BE2C (cell line): ENCODE measurements around the gene HAUS3.
"Not testable (repeated sequence)": the region's sequence is repeated elsewhere in the genome, so short reads cannot be mapped to it uniquely, and the experiment has no call there.

Experiments
- DNase-seq: peaks from one replicate; pipeline ENCODE4 v3.0.0-alpha.2; 2020
- H3K27me3 ChIP-seq: fragments of 250-450 bp; sonication (Bioruptor Pico); 2 replicates; pipeline ENCODE4 v1.5.1; 2020; ENCODE audit warnings: mild to moderate bottlenecking
- H3K36me3 ChIP-seq: fragments of 250-450 bp; sonication (Bioruptor Pico); 2 replicates; pipeline ENCODE4 v1.5.1; 2020; ENCODE audit warnings: mild to moderate bottlenecking
- H3K4me1 ChIP-seq: fragments of 250-450 bp; sonication (Bioruptor Pico); 2 replicates; pipeline ENCODE4 v1.5.1; 2020
- H3K4me3 ChIP-seq: 2 replicates; pipeline ENCODE4 v1.5.1; 2011; ENCODE audit warnings: low read depth, low read length
- H3K9me3 ChIP-seq: fragments of 250-450 bp; sonication (Bioruptor Pico); 2 replicates; pipeline ENCODE4 v1.5.1; 2020
- CTCF ChIP-seq: IDR thresholded peaks from 2 replicates; pipeline ENCODE4 v1.5.1; 2012; ENCODE audit warnings: mild to moderate bottlenecking, low read depth, low read length

The HAUS3 gene

GRCh38 chr4:2219233-2219760, 22.6 kb downstream of the HAUS3 start:
- no peak for DNase-seq
- no peak for TF ChIP-seq CTCF

DNA sequence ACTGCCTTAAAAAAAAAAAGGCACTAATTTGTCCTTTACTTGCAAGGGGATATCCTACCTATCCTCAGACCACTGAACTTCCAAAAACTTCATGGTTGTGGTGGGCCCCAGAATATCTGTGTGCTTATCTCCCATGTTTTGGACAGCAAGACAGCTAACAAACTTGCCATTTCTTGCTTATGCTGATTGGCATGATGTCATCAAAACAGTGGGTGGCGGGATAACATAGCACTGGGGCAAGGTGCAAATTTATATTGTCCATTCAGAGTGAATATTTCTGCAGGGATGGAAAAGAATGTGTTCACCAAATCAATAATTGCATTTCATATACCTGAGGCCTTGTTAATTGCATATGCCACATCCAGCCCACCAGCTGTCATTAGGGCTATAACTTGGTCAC, 23.5 kb downstream of the HAUS3 start:
- Histone ChIP-seq H3K4me1 (no peaks in the 10 kb centered on the region), H3K27me3 (no peaks in the 10 kb centered on the region), H3K4me3 (no peak overlapping the region), H3K36me3 (peaks cover 4% of the 10 kb centered on the region; the same call in 1 of the 2 replicates), H3K9me3 (no peaks in the 10 kb centered on the region)
- TF ChIP-seq CTCF = no peak
- DNase-seq = no peak

More at GRCh38 chr4:2219233-2219760, 22.6 kb downstream of the HAUS3 start:
- H3K4me3 ChIP-seq = no peak overlapping the region
- peaks cover 5% of the 10 kb centered on the region; the same call in 1 of the 2 replicates for H3K36me3 ChIP-seq
- H3K4me1 ChIP-seq = no peaks in the 10 kb centered on the region
- H3K9me3 ChIP-seq = no peaks in the 10 kb centered on the region
- no peaks in the 10 kb centered on the region for H3K27me3 ChIP-seq

GRCh38 chr4:2217726-2218125, 24.2 kb downstream of the HAUS3 start:
- no peak for DNase-seq
- H3K4me3 ChIP-seq = no peak overlapping the region
- no peaks in the 10 kb centered on the region for H3K4me1 ChIP-seq
- TF ChIP-seq CTCF = no peak
- no peaks in the 10 kb centered on the region for H3K27me3 ChIP-seq
- no peaks in the 10 kb centered on the region for H3K9me3 ChIP-seq
- no peaks in the 10 kb centered on the region; the same call in 1 of the 2 replicates for H3K36me3 ChIP-seq

DNA sequence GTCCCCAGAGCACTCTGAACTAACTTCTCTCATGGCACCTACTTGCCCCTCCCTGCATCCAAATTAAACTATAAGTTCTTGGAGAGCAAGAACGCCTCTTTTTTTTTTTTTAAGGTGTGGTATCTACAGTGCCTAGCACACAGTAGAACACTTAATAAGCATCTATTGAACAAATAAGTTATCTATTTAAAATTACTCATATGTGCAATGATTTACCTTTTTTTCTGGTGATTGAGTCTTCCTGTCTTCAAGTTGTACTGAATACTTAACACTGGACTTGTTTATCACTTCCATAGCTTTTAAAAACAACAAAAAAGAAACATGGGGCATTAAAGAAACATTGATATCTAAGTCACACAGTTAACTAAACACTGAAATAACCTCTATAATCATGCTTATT, 29.1 kb downstream of the HAUS3 start:
- Histone ChIP-seq H3K9me3 (no peaks in the 10 kb centered on the region), H3K36me3 (no peaks in the 10 kb centered on the region), H3K4me1 (no peaks in the 10 kb centered on the region), H3K27me3 (no peaks in the 10 kb centered on the region), H3K4me3 (no peak overlapping the region)
- TF ChIP-seq CTCF = no peak
- DNase-seq = no peak

DNA sequence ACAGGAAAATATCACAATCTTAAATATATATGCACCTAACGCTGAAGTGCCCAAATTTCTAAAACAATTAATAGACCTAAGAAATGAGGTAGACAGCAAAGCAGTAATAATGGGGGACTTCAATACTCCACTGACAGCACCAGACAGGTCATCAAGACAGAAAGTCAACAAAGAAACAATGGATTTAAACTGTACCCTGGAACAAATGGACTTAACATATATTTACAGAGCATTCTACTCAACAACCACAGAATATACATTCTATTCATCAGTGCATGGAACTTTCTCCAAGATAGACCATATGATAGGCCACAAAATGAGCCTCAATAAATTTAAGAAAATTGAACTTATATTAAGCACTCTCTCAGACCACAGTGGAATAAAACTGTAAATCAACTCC, 39.1 kb downstream of the HAUS3 start:
- not testable (repeated sequence) for H3K27me3 ChIP-seq, H3K9me3 ChIP-seq, H3K36me3 ChIP-seq, DNase-seq, H3K4me3 ChIP-seq, H3K4me1 ChIP-seq

DNA sequence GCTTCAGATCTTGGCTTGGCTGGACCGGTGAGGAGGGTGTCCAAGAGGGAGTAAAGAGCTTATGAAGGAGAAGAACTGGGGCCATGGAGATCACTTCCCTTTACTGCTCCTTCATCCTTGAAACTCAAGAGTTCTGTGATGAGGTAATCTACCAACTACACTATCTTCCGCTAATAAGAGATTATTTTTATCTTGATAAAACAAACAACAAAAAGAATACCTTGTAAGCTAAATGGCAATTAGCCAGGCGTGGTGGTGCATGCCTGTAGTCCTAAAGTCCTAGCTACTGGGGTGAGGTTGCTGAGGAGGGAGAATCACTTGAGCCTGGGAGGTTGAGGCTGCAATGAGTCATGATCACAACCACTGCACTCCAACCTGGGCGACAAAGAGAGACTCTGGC, 47.4 kb downstream of the HAUS3 start:
- TF ChIP-seq CTCF = no peak
- no peaks in the 10 kb centered on the region for H3K4me1 ChIP-seq
- DNase-seq = no peak

DNA sequence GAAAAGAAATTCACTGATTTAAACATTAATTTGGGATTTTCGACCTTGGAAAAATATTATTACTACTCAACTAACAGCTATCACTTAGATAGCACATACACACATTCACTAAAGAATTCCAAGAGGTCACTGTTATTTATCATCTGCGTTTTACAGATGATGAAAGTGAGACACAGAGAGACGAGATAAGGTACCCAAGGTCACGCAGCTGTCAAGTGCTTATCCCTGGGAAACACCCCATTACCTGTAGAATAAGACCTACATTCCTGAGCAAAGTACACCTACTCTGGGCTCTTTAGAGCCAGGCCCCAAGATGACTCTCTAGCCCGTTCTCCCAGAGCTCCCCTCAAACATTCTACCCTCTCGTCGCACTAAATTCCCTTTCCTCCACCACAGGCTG, 48.6 kb downstream of the HAUS3 start:
- no peaks in the 10 kb centered on the region for H3K27me3 ChIP-seq
- no peak for DNase-seq
- H3K4me1 ChIP-seq = no peaks in the 10 kb centered on the region
- H3K4me3 ChIP-seq = no peak overlapping the region
- no peaks in the 10 kb centered on the region for H3K9me3 ChIP-seq
- no peak for TF ChIP-seq CTCF
- H3K36me3 ChIP-seq = no peaks in the 10 kb centered on the region

More for the DNA sequence above, 47.4 kb downstream of the HAUS3 start:
- Histone ChIP-seq H3K36me3 (no peaks in the 10 kb centered on the region), H3K27me3 (no peaks in the 10 kb centered on the region), H3K4me3 (no peak overlapping the region), H3K9me3 (no peaks in the 10 kb centered on the region)
